CD4-positive, alpha-beta T cell treated with Interferon alpha-2 for 1 hour (primary cell): ENCODE results near the gene FBXL22.

Experiments
- DNase-seq, 2 donors: peaks; one replicate each; pipeline ENCODE4 v3.0.0-alpha.2; 2020 to 2022

FBXL22 gene

GRCh38 chr15:63593705-63594671 lies 3.2 kb upstream of the FBXL22 start:
- DNase-seq, result no peak

- DNase-seq, result no peak
Observed at GRCh38 chr15:63595065-63595464, 2.1 kb upstream of the FBXL22 start.

DNA sequence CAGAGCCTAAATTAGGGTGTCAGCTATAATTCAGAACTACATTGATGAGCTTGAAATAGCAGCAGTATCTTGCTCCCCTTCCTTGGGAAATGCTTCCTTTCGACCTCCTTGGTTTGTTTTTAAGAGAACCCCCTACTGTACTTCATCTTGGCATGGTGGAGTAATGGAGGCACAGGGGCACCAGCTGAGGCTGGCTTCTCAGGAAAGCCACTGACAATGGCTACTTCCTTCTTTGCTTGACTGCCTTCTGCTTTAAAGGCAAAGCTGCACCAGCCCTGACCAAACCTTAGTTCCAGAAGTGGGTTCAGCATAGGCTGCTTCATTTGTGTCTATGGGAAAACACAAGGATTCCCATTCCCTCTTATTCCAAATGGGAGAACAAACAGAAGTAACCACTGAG lies 1.5 kb upstream of the FBXL22 start:
- DNase-seq, result no peak

DNA sequence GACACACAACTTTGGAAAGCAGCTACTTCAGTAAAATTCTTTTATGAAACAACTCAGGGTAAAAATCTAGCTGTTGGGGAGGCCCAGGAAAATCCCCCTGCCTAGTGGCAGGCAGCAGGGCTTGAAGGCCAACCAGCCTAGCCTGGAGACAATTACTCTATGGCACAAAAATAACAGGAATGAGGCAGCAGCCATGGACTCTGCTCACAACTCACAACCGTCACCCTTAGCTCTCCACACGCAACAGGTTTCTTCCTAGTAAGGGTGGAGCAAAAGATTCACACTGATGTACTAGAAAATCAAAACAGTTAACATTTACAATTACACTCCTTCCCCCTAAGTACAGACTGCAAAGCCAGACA lies 530 bp upstream of the FBXL22 start:
- DNase-seq, result no peak

- DNase-seq, result no peak
Observed at GRCh38 chr15:63597821-63598220, 634 bp downstream of the FBXL22 start.

DNA sequence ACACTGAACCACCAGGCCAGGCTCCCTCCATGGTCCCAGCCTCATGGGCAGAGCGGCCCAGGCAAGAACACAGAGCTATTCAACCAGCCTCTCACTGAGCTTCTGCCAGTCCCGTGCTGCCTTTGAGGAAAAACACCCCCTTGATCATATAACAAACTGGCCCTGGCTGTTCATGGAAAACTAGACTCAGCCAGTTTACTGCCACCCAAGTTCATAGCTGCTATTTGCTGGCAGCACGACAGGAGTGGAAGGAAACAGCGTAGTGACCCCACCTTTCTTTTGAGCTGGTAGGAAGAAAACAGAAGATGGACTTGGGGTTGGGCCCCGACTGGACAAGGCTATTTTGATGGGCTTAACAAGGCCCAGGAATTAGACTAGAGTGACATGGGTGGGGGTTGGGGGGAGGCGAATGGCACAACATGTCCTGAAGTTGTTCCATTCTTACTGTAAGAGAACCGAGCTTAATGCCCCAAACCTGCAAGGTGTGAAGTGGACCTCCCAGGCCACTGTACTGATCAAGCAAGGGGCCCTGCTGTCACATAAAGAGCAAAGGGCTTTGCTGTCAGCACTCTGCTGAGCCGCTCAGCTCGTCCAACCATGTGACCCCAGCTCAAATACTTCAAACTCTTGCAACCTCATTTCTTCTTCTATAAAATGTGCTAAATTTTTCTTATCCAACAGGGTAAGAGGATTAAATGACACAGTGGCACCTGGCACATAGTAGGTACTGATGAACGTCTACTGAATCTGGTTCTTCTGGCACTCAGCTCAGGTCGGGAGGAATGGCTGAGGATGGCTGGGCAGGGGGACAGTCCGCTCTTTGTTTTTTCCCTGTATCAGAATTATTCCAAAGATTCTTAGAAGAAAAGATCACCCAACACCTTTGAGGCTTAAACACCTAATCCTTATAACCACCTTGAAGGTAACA lies 1.6 kb downstream of the FBXL22 start:
- DNase-seq, result no peak

GRCh38 chr15:63599401-63600000 lies 2.3 kb downstream of the FBXL22 start:
- peak; percentile 46 to 59 for DNase-seq

GRCh38 chr15:63600001-63600615 lies 2.9 kb downstream of the FBXL22 start:
- no peak for DNase-seq

- DNase-seq, result peak; percentile 89 to 92
Observed at GRCh38 chr15:63600616-63601025, 3.4 kb downstream of the FBXL22 start.

DNA sequence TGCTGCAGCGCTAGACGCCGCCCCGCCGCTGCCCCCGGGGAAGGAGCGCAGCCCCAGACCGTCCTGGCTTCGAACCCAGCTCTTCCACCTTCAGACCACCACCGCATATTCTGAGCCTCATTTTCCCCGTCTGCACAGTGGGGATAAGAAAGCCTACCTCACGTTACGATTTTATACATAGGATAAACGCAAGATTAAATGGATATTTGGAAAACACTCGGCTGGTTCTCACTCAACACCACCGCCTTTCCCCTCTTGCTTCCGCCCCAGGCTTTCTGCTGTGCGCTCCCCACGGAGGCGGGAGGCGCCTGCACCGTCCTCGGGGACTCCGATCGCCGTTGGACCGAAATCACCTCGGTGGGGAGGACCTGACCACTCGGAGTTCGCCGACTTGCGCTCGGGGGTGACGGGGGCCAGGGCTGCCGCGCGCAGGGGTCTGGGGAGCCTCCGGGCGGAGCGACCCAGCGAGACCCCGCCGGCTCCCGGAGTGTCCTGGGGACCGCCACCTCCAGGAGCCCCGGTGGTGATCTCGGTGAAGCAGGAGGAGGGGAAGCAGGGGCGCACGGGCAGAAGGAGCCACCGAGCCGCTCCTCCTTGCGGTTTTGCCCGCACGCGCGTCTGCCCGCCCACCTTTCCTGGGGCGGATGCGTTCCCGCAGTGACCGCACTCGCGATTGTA lies 4.0 kb downstream of the FBXL22 start:
- peak in 1 of 2 donors; percentile 62 for DNase-seq

GRCh38 chr15:63601704-63602185 lies 4.6 kb downstream of the FBXL22 start:
- peak in 1 of 2 donors; percentile 22 for DNase-seq

GRCh38 chr15:63602595-63602994 lies 5.4 kb downstream of the FBXL22 start:
- no peak for DNase-seq

- DNase-seq, result no peak
Observed at GRCh38 chr15:63603516-63603915, 6.3 kb downstream of the FBXL22 start.

GRCh38 chr15:63604281-63604680 lies 7.1 kb downstream of the FBXL22 start:
- no peak for DNase-seq

- DNase-seq, result no peak
Observed at GRCh38 chr15:63605036-63605435, 7.8 kb downstream of the FBXL22 start.

GRCh38 chr15:63605816-63606215 lies 8.6 kb downstream of the FBXL22 start:
- DNase-seq, result peak; percentile 26 to 58

DNA sequence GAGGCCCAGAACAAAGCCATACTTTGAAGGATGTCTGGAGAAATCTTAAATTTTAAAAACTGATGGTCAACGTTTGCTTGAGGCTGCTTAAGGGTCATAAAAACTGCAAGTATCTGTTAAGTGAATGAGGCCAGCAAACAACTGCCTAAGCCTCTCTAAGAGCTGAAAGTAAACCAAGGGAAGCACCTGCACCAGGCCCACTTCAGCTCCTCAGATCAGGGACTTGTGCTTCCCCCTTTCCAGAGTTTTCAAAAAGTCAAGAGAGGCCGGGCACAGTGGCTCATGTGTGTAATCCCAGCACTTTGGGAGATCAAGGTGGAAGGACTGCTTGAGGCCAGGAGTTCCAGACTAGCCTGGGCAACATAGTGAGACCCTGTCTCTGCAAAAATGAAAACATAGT lies 9.1 kb downstream of the FBXL22 start:
- no peak for DNase-seq

- DNase-seq, result no peak
Observed at GRCh38 chr15:63608989-63609388, 11.8 kb downstream of the FBXL22 start.

DNA sequence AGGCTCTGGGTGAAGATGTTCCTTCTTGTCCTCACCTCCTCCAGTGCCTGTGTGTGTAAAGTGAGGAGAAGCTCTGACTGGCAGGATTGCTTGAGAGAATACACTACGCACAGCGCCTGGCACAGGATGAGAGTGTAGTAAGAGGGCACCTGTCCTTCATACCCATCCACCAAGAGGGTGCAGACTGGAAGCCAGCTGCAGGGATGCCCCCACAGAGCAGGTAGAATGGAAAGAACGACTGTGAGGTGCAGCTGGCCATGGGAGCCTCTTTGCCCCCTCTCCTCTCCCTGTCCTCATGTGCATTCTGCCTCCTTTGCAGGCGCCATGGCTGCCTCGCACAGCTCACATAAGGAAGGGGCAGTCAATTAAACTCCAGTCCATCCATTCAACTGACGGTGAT lies 12.3 kb downstream of the FBXL22 start:
- DNase-seq, result no peak

DNA sequence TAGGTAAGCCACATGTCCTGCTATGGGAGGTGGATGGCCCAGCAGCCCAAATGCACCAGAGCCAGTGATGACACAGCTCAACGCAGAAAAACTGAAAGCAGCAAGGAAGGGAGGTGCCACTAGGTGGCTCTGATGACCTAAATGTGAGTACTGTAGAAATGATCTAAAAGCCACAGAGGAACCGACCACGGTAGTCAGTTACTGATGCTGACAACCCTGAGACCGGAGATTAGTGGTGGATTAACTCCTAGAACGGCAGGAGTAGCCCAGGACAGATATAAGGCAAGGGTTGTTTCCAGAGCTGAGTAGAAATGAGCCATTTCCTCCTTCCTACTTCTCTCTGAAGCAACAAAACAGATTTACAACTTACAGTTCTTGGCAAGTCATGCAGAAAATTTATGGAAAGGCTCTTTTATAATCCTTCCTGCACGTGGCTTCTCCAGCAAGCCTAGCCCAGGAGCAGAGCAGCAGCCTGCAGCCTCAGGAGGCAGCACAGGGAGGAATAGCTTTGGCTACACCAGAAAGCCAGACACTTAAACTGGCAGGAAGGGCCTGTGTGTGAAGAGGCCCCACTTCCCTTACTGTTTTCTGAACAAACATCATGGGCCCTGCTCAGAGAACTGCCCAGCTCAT lies 13.1 kb downstream of the FBXL22 start:
- peak; percentile 75 to 85 for DNase-seq

DNA sequence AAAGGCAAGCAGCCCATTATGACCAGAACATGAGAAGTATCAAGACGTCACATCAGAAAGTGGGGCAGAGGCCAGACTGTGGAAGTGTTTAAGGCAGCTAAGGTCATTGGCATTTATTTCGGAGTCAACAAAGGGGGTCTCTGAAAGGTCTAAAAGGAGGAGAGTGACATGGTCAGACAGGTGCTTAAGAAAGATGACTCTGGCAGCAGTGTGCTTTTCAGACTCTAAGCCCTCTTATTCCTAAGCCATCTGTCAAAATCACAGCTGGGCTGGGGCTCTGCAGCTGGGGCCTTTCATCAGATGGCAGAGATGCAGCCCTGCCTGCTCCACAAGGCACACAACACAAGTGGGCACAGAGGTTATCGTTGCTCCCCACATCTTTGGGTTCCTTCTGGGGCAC lies 14.0 kb downstream of the FBXL22 start:
- DNase-seq, result no peak
